OCI-LY1 (cell line): ENCODE results near the gene ANO3.

ENCODE experiments used
- H2AFZ ChIP-seq: fragments of 200-600 bp; sonication (generic), shearing (Covaris generic); 2 replicates; pipeline ENCODE4 v1.6.0; 2014; ENCODE audit warnings: antibody characterized with exemption, mild to moderate bottlenecking, low read length
- H3F3A ChIP-seq: fragments of 200-600 bp; sonication (generic), shearing (Covaris generic); 2 replicates; pipeline ENCODE4 v1.6.0; 2014; ENCODE audit warnings: mild to moderate bottlenecking, antibody characterized with exemption, low read length, moderate library complexity; ENCODE audit not compliant: insufficient read depth
- H3K27ac ChIP-seq: fragments of 200-600 bp; sonication (generic); 2 replicates; pipeline ENCODE4 v1.5.1; 2014; ENCODE audit warnings: low read length, mixed run types, mild to moderate bottlenecking, low read depth; ENCODE audit not compliant: poor library complexity, severe bottlenecking
- H3K27me3 ChIP-seq: fragments of 200-600 bp; sonication (generic); 2 replicates; pipeline ENCODE4 v1.6.0; 2014; ENCODE audit warnings: antibody characterized with exemption, mild to moderate bottlenecking, low read length, moderate library complexity; ENCODE audit not compliant: insufficient read depth
- H3K36me3 ChIP-seq: fragments of 200-600 bp; sonication (generic); 2 replicates; pipeline ENCODE4 v1.6.1; 2014; ENCODE audit warnings: mild to moderate bottlenecking, antibody characterized with exemption, low read length, moderate library complexity, mixed read lengths; ENCODE audit not compliant: insufficient read depth
- H3K4me1 ChIP-seq: fragments of 200-600 bp; sonication (generic); 2 replicates; pipeline ENCODE4 v1.5.1; 2014; ENCODE audit warnings: mild to moderate bottlenecking, low read length, moderate library complexity; ENCODE audit not compliant: insufficient read depth, severe bottlenecking
- H3K4me2 ChIP-seq: fragments of 200-600 bp; sonication (generic), shearing (Covaris generic); 2 replicates; pipeline ENCODE4 v1.6.1; 2014; ENCODE audit warnings: low read length
- H3K4me3 ChIP-seq: fragments of 200-600 bp; sonication (generic); 2 replicates; pipeline ENCODE4 v1.5.1; 2014; ENCODE audit warnings: low read length, low read depth, mild to moderate bottlenecking, mixed read lengths; ENCODE audit not compliant: poor library complexity, severe bottlenecking
- H3K79me2 ChIP-seq: fragments of 200-600 bp; shearing (Covaris generic); 2 replicates; pipeline ENCODE4 v1.6.1; 2016; ENCODE audit warnings: mixed run types, low read length, mixed read lengths; ENCODE audit not compliant: insufficient read depth
- H3K9ac ChIP-seq: fragments of 200-600 bp; sonication (generic), shearing (Covaris generic); 2 replicates; pipeline ENCODE4 v1.6.1; 2014; ENCODE audit warnings: mild to moderate bottlenecking, low read length, mixed read lengths
- H3K9me2 ChIP-seq: fragments of 200-600 bp; sonication (generic), shearing (Covaris generic); 2 replicates; pipeline ENCODE4 v1.6.1; 2014; ENCODE audit warnings: low read depth, mild to moderate bottlenecking, low read length, mixed read lengths
- H3K9me3 ChIP-seq: fragments of 200-600 bp; shearing (Covaris generic); 2 replicates; pipeline ENCODE4 v1.6.1; 2014; ENCODE audit warnings: low read length, mixed read lengths
- H4K20me1 ChIP-seq: fragments of 200-600 bp; sonication (generic), shearing (Covaris generic); 2 replicates; pipeline ENCODE4 v1.6.0; 2016; ENCODE audit warnings: mild to moderate bottlenecking, low read length; ENCODE audit not compliant: insufficient read depth
- EZH2 ChIP-seq: fragments of 200-600 bp; sonication (generic), shearing (Covaris generic); IDR thresholded peaks from 2 replicates; pipeline ENCODE4 v1.8.0; 2017; ENCODE audit warnings: borderline replicate concordance, mixed run types, mild to moderate bottlenecking, antibody characterized with exemption, low read length, moderate library complexity, mixed read lengths
- TF ChIP-seq, protein P1 (sequence below): fragments of 200-600 bp; sonication (generic), shearing (Covaris generic); IDR thresholded peaks from 2 replicates; pipeline ENCODE4 v1.5.1; 2017; ENCODE audit warnings: mild to moderate bottlenecking, antibody characterized with exemption, low read length, moderate library complexity, mixed read lengths

The ANO3 gene

DNA sequence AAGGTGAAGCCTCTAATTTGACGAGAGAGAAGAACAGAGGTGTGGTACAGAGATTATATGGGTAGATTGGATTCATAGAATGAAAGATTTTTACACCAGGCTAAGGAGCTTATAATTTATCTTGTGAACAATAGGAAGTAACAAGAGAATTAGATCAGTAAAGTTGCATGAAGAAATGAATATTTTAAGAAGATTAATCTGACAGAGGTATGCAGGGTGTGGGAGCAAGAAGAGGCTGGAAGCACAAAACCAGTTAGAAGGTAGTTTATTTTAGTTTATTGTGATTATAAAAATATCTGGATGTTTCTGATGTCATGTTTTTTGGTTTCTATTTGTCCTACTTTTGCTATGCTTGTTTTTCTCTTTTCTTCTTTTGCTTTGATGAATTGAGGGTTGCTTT is 374.3 kb downstream of the ANO3 start:
- H3K9me2 ChIP-seq, result no peaks in the 10 kb centered on the region
- H3K36me3 ChIP-seq, result no peaks in the 10 kb centered on the region
- no peaks in the 10 kb centered on the region for H3K9me3 ChIP-seq
- H4K20me1 ChIP-seq, result no peaks in the 10 kb centered on the region
- no peaks in the 10 kb centered on the region for H3K4me1 ChIP-seq
- no peak overlapping the region for H3K4me3 ChIP-seq
- H3K79me2 ChIP-seq, result no peaks in the 10 kb centered on the region
- H3K9ac ChIP-seq, result no peak overlapping the region
- H3F3A ChIP-seq, result no peaks in the 10 kb centered on the region
- no peaks in the 10 kb centered on the region for H3K27me3 ChIP-seq
- H3K4me2 ChIP-seq, result no peak overlapping the region
- no peak overlapping the region for H3K27ac ChIP-seq
- TF ChIP-seq, protein P1, sequence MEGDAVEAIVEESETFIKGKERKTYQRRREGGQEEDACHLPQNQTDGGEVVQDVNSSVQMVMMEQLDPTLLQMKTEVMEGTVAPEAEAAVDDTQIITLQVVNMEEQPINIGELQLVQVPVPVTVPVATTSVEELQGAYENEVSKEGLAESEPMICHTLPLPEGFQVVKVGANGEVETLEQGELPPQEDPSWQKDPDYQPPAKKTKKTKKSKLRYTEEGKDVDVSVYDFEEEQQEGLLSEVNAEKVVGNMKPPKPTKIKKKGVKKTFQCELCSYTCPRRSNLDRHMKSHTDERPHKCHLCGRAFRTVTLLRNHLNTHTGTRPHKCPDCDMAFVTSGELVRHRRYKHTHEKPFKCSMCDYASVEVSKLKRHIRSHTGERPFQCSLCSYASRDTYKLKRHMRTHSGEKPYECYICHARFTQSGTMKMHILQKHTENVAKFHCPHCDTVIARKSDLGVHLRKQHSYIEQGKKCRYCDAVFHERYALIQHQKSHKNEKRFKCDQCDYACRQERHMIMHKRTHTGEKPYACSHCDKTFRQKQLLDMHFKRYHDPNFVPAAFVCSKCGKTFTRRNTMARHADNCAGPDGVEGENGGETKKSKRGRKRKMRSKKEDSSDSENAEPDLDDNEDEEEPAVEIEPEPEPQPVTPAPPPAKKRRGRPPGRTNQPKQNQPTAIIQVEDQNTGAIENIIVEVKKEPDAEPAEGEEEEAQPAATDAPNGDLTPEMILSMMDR, result no peak
- no peak for TF ChIP-seq EZH2
- H2AFZ ChIP-seq, result no peak overlapping the region

DNA sequence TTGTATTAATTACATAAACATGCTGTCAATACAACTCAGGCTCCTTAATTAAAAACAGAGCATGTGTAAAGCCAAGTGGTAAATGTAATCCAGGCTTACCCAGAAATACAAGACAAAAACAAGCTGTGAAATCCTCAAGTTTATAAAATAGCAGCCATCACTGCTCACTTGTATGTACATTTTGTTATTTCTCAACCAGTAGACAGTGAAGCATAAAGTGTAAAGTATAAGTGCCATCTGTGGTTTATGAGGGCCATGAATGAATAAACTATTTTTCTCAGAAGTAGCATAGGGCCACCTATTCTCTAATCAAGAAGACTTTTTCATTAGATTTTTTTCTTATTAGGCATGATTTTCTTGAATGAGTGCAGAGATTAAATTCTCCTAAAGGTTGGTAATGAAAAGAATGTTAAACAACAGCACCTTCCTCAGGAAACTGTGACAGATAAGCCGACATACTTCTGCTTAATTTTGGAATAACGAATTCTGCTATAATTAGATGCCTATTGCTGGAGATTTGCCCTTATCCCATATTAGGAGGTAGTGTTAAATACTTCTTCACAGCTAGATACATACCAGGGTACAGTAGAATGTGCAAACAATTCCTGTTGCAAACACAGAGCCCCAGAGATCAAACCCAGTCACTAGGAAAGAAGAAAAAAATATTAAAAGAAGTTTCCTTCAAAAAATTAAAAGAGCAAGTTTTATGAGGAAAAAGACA is 377.0 kb downstream of the ANO3 start:
- H3K36me3 ChIP-seq, result no peaks in the 10 kb centered on the region
- TF ChIP-seq, protein P1, result no peak
- no peak for TF ChIP-seq EZH2
- no peak overlapping the region for H3K27ac ChIP-seq
- no peak overlapping the region for H3K9ac ChIP-seq
- H2AFZ ChIP-seq, result no peak overlapping the region
- no peaks in the 10 kb centered on the region for H3K27me3 ChIP-seq
- H3F3A ChIP-seq, result no peaks in the 10 kb centered on the region
- no peaks in the 10 kb centered on the region for H3K9me2 ChIP-seq
- H3K4me1 ChIP-seq, result no peaks in the 10 kb centered on the region
- H3K79me2 ChIP-seq, result no peaks in the 10 kb centered on the region
- H3K4me2 ChIP-seq, result no peak overlapping the region
- H3K9me3 ChIP-seq, result no peaks in the 10 kb centered on the region
- H4K20me1 ChIP-seq, result no peaks in the 10 kb centered on the region
- H3K4me3 ChIP-seq, result no peak overlapping the region

DNA sequence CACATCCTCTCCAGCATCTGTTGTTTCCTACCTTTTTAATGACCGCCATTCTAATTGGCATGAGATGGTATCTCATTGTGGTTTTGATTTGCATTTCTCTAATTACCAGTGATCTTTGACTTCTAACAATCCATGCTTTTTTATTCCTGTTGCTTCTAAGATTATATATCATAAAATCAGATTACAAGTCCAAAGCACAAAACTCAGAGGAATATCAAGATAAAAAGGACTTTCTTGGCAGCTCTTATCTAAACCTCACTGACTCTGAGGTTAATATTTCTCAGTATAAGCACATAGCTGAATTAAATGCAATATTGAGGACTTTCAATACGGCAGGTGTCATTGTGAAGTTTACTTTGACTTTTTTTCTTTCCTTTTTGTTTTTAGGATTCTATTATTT is 378.6 kb downstream of the ANO3 start:
- H3K9me3 ChIP-seq, result no peaks in the 10 kb centered on the region
- H3K27me3 ChIP-seq, result no peaks in the 10 kb centered on the region
- TF ChIP-seq EZH2, result no peak
- TF ChIP-seq, protein P1, result no peak
- no peaks in the 10 kb centered on the region for H3K9me2 ChIP-seq
- peaks cover 2% of the 10 kb centered on the region for H3K4me1 ChIP-seq
- H3K79me2 ChIP-seq, result no peaks in the 10 kb centered on the region
- H3K36me3 ChIP-seq, result no peaks in the 10 kb centered on the region
- no peak overlapping the region for H3K4me3 ChIP-seq
- H3K27ac ChIP-seq, result no peak overlapping the region
- no peak overlapping the region for H3K4me2 ChIP-seq
- no peak overlapping the region for H3K9ac ChIP-seq
- H4K20me1 ChIP-seq, result no peaks in the 10 kb centered on the region
- no peaks in the 10 kb centered on the region for H3F3A ChIP-seq
- no peak overlapping the region for H2AFZ ChIP-seq
